HepG2 (cell line): ENCODE data around the gene AGRN. TPM values are rescaled to one million over a fixed set of nuclear protein-coding genes. Genes with fewer than 3 reads are reported as not detected.

ENCODE experiments used
- BRD4 ChIP-seq: sonication (generic); formaldehyde crosslinking; IDR thresholded peaks from 2 replicates; pipeline ENCODE4 v1.4.0; 2020; ENCODE audit warnings: missing genetic modification reagents
- CBX5 ChIP-seq: sonication (generic); formaldehyde crosslinking; IDR thresholded peaks from 2 replicates; pipeline ENCODE4 v1.4.0; 2020; ENCODE audit warnings: missing genetic modification reagents, borderline replicate concordance
- FOXP1 ChIP-seq, 2 experiments: fragments of 450-650 bp in 1 of 2; IDR thresholded peaks; 2 replicates each; pipeline ENCODE4 v1.6.1; 2017 to 2018; ENCODE audit warnings: antibody characterized with exemption in 1 of 2
- ISL2 ChIP-seq: sonication (generic); formaldehyde crosslinking; IDR thresholded peaks from 2 replicates; pipeline ENCODE4 v1.5.0; 2020; ENCODE audit warnings: missing genetic modification reagents
- KLF11 ChIP-seq: IDR thresholded peaks from 2 replicates; pipeline ENCODE4 v1.6.1; 2016; ENCODE audit warnings: missing compliant biosample characterization
- PATZ1 ChIP-seq: sonication (generic); formaldehyde crosslinking; IDR thresholded peaks from 2 replicates; pipeline ENCODE4 v1.4.0; 2020; ENCODE audit warnings: missing genetic modification reagents
- STAT5B ChIP-seq: sonication (generic); formaldehyde crosslinking; IDR thresholded peaks from 2 replicates; pipeline ENCODE4 v1.4.0; 2020; ENCODE audit warnings: missing genetic modification reagents
- TBL1XR1 ChIP-seq: fragments of 150-350 bp; IDR thresholded peaks from 2 replicates; pipeline ENCODE4 v1.6.1; 2014; ENCODE audit warnings: borderline replicate concordance, low read length; ENCODE audit not compliant: partially characterized antibody
- ZFP36L2 ChIP-seq: sonication (generic); formaldehyde crosslinking; IDR thresholded peaks from 2 replicates; pipeline ENCODE4 v1.4.0; 2020; ENCODE audit warnings: missing genetic modification reagents
- ZNF101 ChIP-seq: sonication (generic); formaldehyde crosslinking; IDR thresholded peaks from 2 replicates; pipeline ENCODE4 v1.4.0; 2020; ENCODE audit warnings: mild to moderate bottlenecking, low read depth, missing genetic modification reagents, borderline replicate concordance
- ZNF160 ChIP-seq: sonication (generic); formaldehyde crosslinking; IDR thresholded peaks from 2 replicates; pipeline ENCODE4 v1.8.0; 2022; ENCODE audit warnings: mild to moderate bottlenecking, inconsistent platforms, missing genetic modification reagents
- ZNF550 ChIP-seq: sonication (generic); formaldehyde crosslinking; IDR thresholded peaks from 2 replicates; pipeline ENCODE4 v1.4.0; 2020; ENCODE audit warnings: mild to moderate bottlenecking, missing genetic modification reagents, borderline replicate concordance
- ZNF687 ChIP-seq: sonication (generic); formaldehyde crosslinking; IDR thresholded peaks from 2 replicates; pipeline ENCODE4 v1.5.1; 2020; ENCODE audit warnings: mild to moderate bottlenecking, missing genetic modification reagents, moderate library complexity
- ZNF747 ChIP-seq: sonication (generic); formaldehyde crosslinking; IDR thresholded peaks from 2 replicates; pipeline ENCODE4 v1.8.1; 2023; ENCODE audit warnings: missing genetic modification reagents, mild to moderate bottlenecking, borderline replicate concordance
- ZNF768 ChIP-seq: sonication (generic); formaldehyde crosslinking; IDR thresholded peaks from 2 replicates; pipeline ENCODE4 v1.4.0; 2020; ENCODE audit warnings: missing genetic modification reagents
- ZSCAN29 ChIP-seq: sonication (generic); formaldehyde crosslinking; conservative IDR thresholded peaks from 2 replicates; pipeline ENCODE4 v1.4.0; 2020; ENCODE audit warnings: mild to moderate bottlenecking, missing genetic modification reagents
- ZXDC ChIP-seq: sonication (generic); formaldehyde crosslinking; IDR thresholded peaks from 2 replicates; pipeline ENCODE4 v1.5.0; 2020; ENCODE audit warnings: mild to moderate bottlenecking, missing genetic modification reagents
- polyA plus RNA-seq, 8 experiments: library from polyadenylated mRNA; depleted of rRNA in 3 of 8; stranded (reverse) in 7 of 8; unstranded in 1 of 8; fragments of >200 nt; fragmentation: Illumina TruSeq in 4 of 8; extraction: Trizol in 4 of 8; gene quantifications; 2 replicates each; pipeline versions ENCODE4 v1.2.1 to v1.2.3, GENCODE V29; 2011 to 2016; ENCODE audit warnings: low read depth in 4 of 8, missing spikeins in 1 of 8, mixed read lengths in 1 of 8; ENCODE audit not compliant: insufficient read depth in 1 of 8
- total RNA-seq, 5 experiments: library from RNA; depleted of rRNA; stranded (reverse); fragments of >200 nt; fragmentation: Illumina TruSeq; extraction: Trizol; gene quantifications; 2 replicates each; pipeline ENCODE4 v1.2.3, GENCODE V29; 2016; ENCODE audit warnings: low read depth in 1 of 5
- TF ChIP-seq, protein P1 (sequence below): sonication (generic); formaldehyde crosslinking; IDR thresholded peaks from 2 replicates; pipeline ENCODE4 v1.8.1; 2023; ENCODE audit warnings: mild to moderate bottlenecking, missing genetic modification reagents

Gene AGRN
- total and polyA plus RNA-seq, 2 of the 13 experiments (the other 11 are each of a cell fraction or from before 2014, with no cell fraction given), result 29.8 to 65.2 TPM

- TF ChIP-seq ZNF687 (CRISPR knock-in tag) (peak; percentile 60), ZNF747 (CRISPR knock-in tag) (no peak), PATZ1 (peak; percentile 58), ZNF550 (CRISPR knock-in tag) (no peak), ZSCAN29 (CRISPR knock-in tag) (no peak), ZFP36L2 (CRISPR knock-in tag) (no peak), ISL2 (CRISPR knock-in tag) (no peak), ZNF768 (CRISPR knock-in tag) (no peak), STAT5B (no peak), FOXP1 (IDR thresholded peaks at IDR 0.05) (no peak), FOXP1 (CRISPR knock-in tag; IDR thresholded peaks at IDR 0.05) (no peak), TBL1XR1 (no peak), KLF11 (no peak), BRD4 (no peak), ZXDC (CRISPR knock-in tag) (no peak), ZNF101 (no peak), ZNF160 (CRISPR knock-in tag) (no peak), CBX5 (CRISPR knock-in tag) (no peak)
- TF ChIP-seq, protein P1, sequence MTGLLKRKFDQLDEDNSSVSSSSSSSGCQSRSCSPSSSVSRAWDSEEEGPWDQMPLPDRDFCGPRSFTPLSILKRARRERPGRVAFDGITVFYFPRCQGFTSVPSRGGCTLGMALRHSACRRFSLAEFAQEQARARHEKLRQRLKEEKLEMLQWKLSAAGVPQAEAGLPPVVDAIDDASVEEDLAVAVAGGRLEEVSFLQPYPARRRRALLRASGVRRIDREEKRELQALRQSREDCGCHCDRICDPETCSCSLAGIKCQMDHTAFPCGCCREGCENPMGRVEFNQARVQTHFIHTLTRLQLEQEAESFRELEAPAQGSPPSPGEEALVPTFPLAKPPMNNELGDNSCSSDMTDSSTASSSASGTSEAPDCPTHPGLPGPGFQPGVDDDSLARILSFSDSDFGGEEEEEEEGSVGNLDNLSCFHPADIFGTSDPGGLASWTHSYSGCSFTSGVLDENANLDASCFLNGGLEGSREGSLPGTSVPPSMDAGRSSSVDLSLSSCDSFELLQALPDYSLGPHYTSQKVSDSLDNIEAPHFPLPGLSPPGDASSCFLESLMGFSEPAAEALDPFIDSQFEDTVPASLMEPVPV (CRISPR knock-in tag), result no peak
These were observed 1.3 kb downstream of the AGRN start (continued) for GRCh38 chr1:1021010-1021919.
